ENCODE data around the gene TNPO2. TPM values are rescaled to one million over a fixed set of nuclear protein-coding genes. Genes with fewer than 3 reads are reported as not detected.

Gene TNPO2
- total and polyA plus RNA-seq, 2 of the 13 experiments (the other 11 are each of a cell fraction or from before 2014, with no cell fraction given): 31.7 to 61.0 TPM

DNA sequence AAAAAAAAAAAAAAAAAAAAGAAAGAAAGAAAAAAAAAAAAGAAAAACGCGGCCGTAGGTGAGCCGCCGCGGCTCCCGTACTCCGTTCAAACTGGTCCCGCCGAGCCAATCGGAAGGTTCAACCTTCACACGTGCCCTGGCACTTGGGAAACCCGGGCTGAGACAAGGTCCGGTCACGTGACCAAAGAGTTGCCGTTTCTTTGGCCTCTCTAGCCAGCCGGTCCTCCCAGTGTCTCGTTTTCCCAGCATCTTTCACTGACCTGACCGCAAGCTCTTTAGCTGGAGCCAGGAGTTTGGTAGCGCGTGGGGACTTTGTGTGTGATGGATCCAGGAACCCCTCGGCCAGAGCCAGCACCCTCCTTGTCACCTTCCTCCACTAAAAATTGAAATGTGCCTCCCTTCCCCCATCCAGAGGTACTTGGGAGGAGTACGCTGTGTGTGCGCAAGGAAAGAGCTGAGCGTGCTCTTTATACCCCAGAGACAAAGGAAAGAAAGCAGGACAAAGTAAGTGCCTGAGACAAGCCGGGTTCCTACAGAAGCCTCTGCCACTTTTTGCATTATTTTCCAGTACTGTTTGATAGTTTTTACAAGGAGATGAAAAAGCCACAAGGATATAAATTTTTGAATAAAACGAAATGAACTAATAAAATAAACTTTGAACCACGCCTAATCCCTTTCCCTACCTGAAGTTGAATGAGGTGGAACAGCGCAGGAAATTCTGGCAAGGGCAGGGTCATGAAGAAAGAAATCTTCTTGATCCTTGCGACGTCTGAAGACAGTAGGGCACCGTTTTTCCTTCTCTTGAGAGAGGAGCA lies 959 bp downstream of the TNPO2 start (continued):
- peak; percentile 57 for TF ChIP-seq ASH2L (IDR thresholded peaks at IDR 0.05; ENCODE audit: insufficient read length, low read depth, low read length)
- no peak for TF ChIP-seq HOXD1 (CRISPR knock-in tag; IDR thresholded peaks at IDR 0.05)
- TF ChIP-seq AHDC1 (CRISPR knock-in tag; IDR thresholded peaks at IDR 0.05; ENCODE audit: borderline replicate concordance): no peak
- TF ChIP-seq IKZF4 (CRISPR knock-in tag; IDR thresholded peaks at IDR 0.05; ENCODE audit: borderline replicate concordance, low read depth, not compliant biosample characterization): no peak
- TF ChIP-seq ZNF234 (CRISPR knock-in tag; conservative IDR thresholded peaks at IDR 0.05): no peak
- TF ChIP-seq, protein P1, sequence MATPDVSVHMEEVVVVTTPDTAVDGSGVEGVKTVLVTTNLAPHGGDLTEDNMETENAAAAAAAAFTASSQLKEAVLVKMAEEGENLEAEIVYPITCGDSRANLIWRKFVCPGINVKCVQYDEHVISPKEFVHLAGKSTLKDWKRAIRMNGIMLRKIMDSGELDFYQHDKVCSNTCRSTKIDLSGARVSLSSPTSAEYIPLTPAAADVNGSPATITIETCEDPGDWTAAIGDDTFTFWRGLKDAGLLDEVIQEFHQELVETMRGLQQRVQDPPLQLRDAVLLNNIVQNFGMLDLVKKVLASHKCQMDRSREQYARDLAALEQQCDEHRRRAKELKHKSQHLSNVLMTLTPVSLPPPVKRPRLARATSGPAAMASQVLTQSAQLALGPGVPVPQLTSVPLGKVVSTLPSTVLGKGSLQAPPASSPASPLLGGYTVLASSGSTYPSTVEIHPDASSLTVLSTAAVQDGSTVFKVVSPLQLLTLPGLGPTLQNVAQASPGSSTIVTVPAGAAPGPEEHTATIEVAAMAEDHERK (CRISPR knock-in tag; IDR thresholded peaks at IDR 0.05; ENCODE audit: low read depth): no peak
- TF ChIP-seq ZNF775 (CRISPR knock-in tag; IDR thresholded peaks at IDR 0.05; ENCODE audit: borderline replicate concordance): no peak
- no peak for TF ChIP-seq ZNF251 (CRISPR knock-in tag; IDR thresholded peaks at IDR 0.05)
- TF ChIP-seq, protein P2, sequence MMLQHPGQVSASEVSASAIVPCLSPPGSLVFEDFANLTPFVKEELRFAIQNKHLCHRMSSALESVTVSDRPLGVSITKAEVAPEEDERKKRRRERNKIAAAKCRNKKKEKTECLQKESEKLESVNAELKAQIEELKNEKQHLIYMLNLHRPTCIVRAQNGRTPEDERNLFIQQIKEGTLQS (CRISPR knock-in tag; IDR thresholded peaks at IDR 0.05): no peak
- TF ChIP-seq MIER3 (CRISPR knock-in tag; IDR thresholded peaks at IDR 0.05; ENCODE audit: borderline replicate concordance): no peak
- TF ChIP-seq ZNF770 (CRISPR knock-in tag; IDR thresholded peaks at IDR 0.05): peak; percentile 41; the same call in 1 of the 2 replicates
- TF ChIP-seq SOX6 (IDR thresholded peaks at IDR 0.05): no peak
- no peak for TF ChIP-seq SOX6 (CRISPR knock-in tag; IDR thresholded peaks at IDR 0.05)
- no peak for TF ChIP-seq ZNF232 (CRISPR knock-in tag; IDR thresholded peaks at IDR 0.05; ENCODE audit: borderline replicate concordance)
- TF ChIP-seq RAD21 (CRISPR knock-in tag; IDR thresholded peaks at IDR 0.05): no peak
- TF ChIP-seq ZFP1 (CRISPR knock-in tag; IDR thresholded peaks at IDR 0.05): no peak
